ENCODE data around the gene SLC44A5.

The SLC44A5 gene

DNA sequence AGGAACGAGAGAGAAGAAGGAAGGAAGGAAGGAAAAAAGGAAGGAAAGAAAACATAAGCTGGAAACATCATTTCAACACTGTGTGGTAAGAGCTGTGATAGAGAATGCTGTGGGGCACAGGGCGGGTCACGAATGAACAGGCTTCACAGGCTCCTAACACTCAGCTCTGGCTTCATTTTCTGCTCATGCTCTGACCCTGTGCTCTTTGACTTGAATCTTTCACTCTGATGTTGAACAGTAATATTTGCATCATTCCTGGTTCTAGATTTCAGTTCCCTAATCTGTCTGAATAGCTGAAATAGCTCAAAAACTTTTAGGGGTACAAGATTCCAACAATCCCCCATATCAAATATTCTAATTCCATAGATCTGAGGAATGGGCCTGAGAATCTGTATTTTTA, 269.4 kb downstream of the SLC44A5 start:
- Histone ChIP-seq H3K4me1 (ENCODE audit: insufficient read depth, low read length) (no peaks in the 10 kb centered on the region), H3K27ac (ENCODE audit: low read depth, low read length) (no peak overlapping the region), H3K9me3 (ENCODE audit: low read length) (no peaks in the 10 kb centered on the region), H3K9ac (ENCODE audit: low read length) (no peak overlapping the region), H3K27me3 (ENCODE audit: control insufficient read depth in 1 of 2, insufficient read depth in 2 of 2, low read length in 2 of 2) (no peaks in the 10 kb centered on the region), H3K4me3 (ENCODE audit: low read depth in 1 of 2, low read length in 2 of 2) (no peak overlapping the region), H3K36me3 (ENCODE audit: insufficient read depth, low read length) (no peaks in the 10 kb centered on the region)

GRCh38 chr1:75338616-75339483, 272.1 kb downstream of the SLC44A5 start:
- no peak overlapping the region for H3K9ac ChIP-seq (ENCODE audit: low read length)
- H3K27ac ChIP-seq (ENCODE audit: low read depth, low read length): no peak overlapping the region
- H3K36me3 ChIP-seq (ENCODE audit: insufficient read depth, low read length): no peaks in the 10 kb centered on the region
- H3K9me3 ChIP-seq (ENCODE audit: low read length): no peaks in the 10 kb centered on the region
- no peak overlapping the region for H3K4me3 ChIP-seq (ENCODE audit: low read depth in 1 of 2, low read length in 2 of 2)
- no peaks in the 10 kb centered on the region for H3K27me3 ChIP-seq (ENCODE audit: control insufficient read depth in 1 of 2, insufficient read depth in 2 of 2, low read length in 2 of 2)
- no peaks in the 10 kb centered on the region for H3K4me1 ChIP-seq (ENCODE audit: insufficient read depth, low read length)

GRCh38 chr1:75334876-75335389, 276.0 kb downstream of the SLC44A5 start:
- Histone ChIP-seq H3K9me3 (ENCODE audit: low read length) (no peaks in the 10 kb centered on the region), H3K9ac (ENCODE audit: low read length) (no peak overlapping the region), H3K27me3 (ENCODE audit: control insufficient read depth in 1 of 2, insufficient read depth in 2 of 2, low read length in 2 of 2) (no peaks in the 10 kb centered on the region), H3K27ac (ENCODE audit: low read depth, low read length) (no peak overlapping the region), H3K4me3 (ENCODE audit: low read depth in 1 of 2, low read length in 2 of 2) (no peak overlapping the region), H3K4me1 (ENCODE audit: insufficient read depth, low read length) (no peaks in the 10 kb centered on the region), H3K36me3 (ENCODE audit: insufficient read depth, low read length) (no peaks in the 10 kb centered on the region)

DNA sequence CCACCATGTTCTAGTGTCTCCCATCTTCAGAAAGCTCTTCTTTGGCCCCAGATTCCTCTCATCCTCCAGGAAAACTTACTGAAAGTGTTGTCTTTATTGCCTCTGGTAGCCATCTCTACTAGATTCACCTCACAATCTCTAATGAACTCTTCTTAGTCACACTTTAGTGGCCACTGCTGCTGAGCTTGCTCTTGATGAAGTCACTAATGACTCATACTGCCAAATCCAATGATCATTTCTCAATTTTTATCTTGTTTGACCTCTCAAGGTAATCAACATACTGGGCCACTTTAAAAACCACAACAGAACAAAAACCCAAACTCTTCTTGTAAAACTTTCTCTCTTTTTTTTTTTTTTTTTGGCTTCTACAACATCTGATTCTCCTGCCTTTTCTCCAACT, 280.3 kb downstream of the SLC44A5 start:
- Histone ChIP-seq H3K36me3 (ENCODE audit: insufficient read depth, low read length) (no peaks in the 10 kb centered on the region), H3K27me3 (ENCODE audit: control insufficient read depth in 1 of 2, insufficient read depth in 2 of 2, low read length in 2 of 2) (no peaks in the 10 kb centered on the region), H3K4me3 (ENCODE audit: low read depth in 1 of 2, low read length in 2 of 2) (no peak overlapping the region), H3K9ac (ENCODE audit: low read length) (no peak overlapping the region), H3K4me1 (ENCODE audit: insufficient read depth, low read length) (no peaks in the 10 kb centered on the region), H3K9me3 (ENCODE audit: low read length) (no peaks in the 10 kb centered on the region), H3K27ac (ENCODE audit: low read depth, low read length) (no peak overlapping the region)

- no peaks in the 10 kb centered on the region for H3K27me3 ChIP-seq (ENCODE audit: control insufficient read depth in 1 of 2, insufficient read depth in 2 of 2, low read length in 2 of 2)
- no peaks in the 10 kb centered on the region for H3K4me1 ChIP-seq (ENCODE audit: insufficient read depth, low read length)
- H3K27ac ChIP-seq (ENCODE audit: low read depth, low read length): no peak overlapping the region
- H3K9me3 ChIP-seq (ENCODE audit: low read length): no peaks in the 10 kb centered on the region
- H3K9ac ChIP-seq (ENCODE audit: low read length): no peak overlapping the region
- no peak overlapping the region for H3K4me3 ChIP-seq (ENCODE audit: low read depth in 1 of 2, low read length in 2 of 2)
- no peaks in the 10 kb centered on the region for H3K36me3 ChIP-seq (ENCODE audit: insufficient read depth, low read length)
These were observed 282.2 kb downstream of the SLC44A5 start for GRCh38 chr1:75328691-75329090.

DNA sequence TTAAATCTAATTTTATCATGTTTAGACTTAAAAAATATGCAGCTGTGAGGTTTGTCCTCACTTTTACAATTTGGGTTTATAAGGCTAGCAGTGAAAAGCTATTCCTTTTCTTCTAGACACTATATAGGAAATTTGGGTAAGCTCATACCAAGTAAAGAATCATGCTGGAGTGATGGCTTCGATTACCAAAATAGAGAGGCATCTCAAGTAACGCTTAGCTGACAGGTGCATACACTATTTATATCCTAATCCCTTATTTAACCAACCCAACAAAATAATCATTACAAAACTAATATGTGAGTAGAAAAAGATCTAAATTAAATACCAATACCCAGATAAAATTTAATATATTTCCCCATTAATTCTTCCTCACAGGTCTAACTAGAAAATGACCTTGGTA, 283.5 kb downstream of the SLC44A5 start:
- Histone ChIP-seq H3K4me1 (ENCODE audit: insufficient read depth, low read length) (no peaks in the 10 kb centered on the region), H3K27ac (ENCODE audit: low read depth, low read length) (no peak overlapping the region), H3K4me3 (ENCODE audit: low read depth in 1 of 2, low read length in 2 of 2) (no peak overlapping the region)

GRCh38 chr1:75317976-75318375, 292.9 kb downstream of the SLC44A5 start:
- Histone ChIP-seq H3K9me3 (ENCODE audit: low read length) (no peaks in the 10 kb centered on the region), H3K36me3 (ENCODE audit: insufficient read depth, low read length) (no peaks in the 10 kb centered on the region), H3K9ac (ENCODE audit: low read length) (no peak overlapping the region), H3K4me3 (ENCODE audit: low read depth in 1 of 2, low read length in 2 of 2) (no peak overlapping the region), H3K27me3 (ENCODE audit: control insufficient read depth in 1 of 2, insufficient read depth in 2 of 2, low read length in 2 of 2) (no peaks in the 10 kb centered on the region), H3K27ac (ENCODE audit: low read depth, low read length) (no peak overlapping the region), H3K4me1 (ENCODE audit: insufficient read depth, low read length) (no peaks in the 10 kb centered on the region)

More for the DNA sequence above, 283.5 kb downstream of the SLC44A5 start:
- no peaks in the 10 kb centered on the region for H3K36me3 ChIP-seq (ENCODE audit: insufficient read depth, low read length)
- no peaks in the 10 kb centered on the region for H3K27me3 ChIP-seq (ENCODE audit: control insufficient read depth in 1 of 2, insufficient read depth in 2 of 2, low read length in 2 of 2)
- no peaks in the 10 kb centered on the region for H3K9me3 ChIP-seq (ENCODE audit: low read length)
- H3K9ac ChIP-seq (ENCODE audit: low read length): no peak overlapping the region

- Histone ChIP-seq H3K36me3 (ENCODE audit: insufficient read depth, low read length) (no peaks in the 10 kb centered on the region), H3K9ac (ENCODE audit: low read length) (no peak overlapping the region), H3K27me3 (ENCODE audit: control insufficient read depth in 1 of 2, insufficient read depth in 2 of 2, low read length in 2 of 2) (no peaks in the 10 kb centered on the region), H3K4me3 (ENCODE audit: low read depth in 1 of 2, low read length in 2 of 2) (no peak overlapping the region), H3K9me3 (ENCODE audit: low read length) (no peaks in the 10 kb centered on the region), H3K4me1 (ENCODE audit: insufficient read depth, low read length) (no peaks in the 10 kb centered on the region), H3K27ac (ENCODE audit: low read depth, low read length) (no peak overlapping the region)
These were observed 294.7 kb downstream of the SLC44A5 start for GRCh38 chr1:75316230-75316629.

- no peak overlapping the region for H3K4me3 ChIP-seq (ENCODE audit: low read depth in 1 of 2, low read length in 2 of 2)
- H3K36me3 ChIP-seq (ENCODE audit: insufficient read depth, low read length): no peaks in the 10 kb centered on the region
- no peak overlapping the region for H3K27ac ChIP-seq (ENCODE audit: low read depth, low read length)
- H3K27me3 ChIP-seq (ENCODE audit: control insufficient read depth in 1 of 2, insufficient read depth in 2 of 2, low read length in 2 of 2): no peaks in the 10 kb centered on the region
- H3K9ac ChIP-seq (ENCODE audit: low read length): no peak overlapping the region
- no peaks in the 10 kb centered on the region for H3K4me1 ChIP-seq (ENCODE audit: insufficient read depth, low read length)
- no peaks in the 10 kb centered on the region for H3K9me3 ChIP-seq (ENCODE audit: low read length)
These were observed 298.3 kb downstream of the SLC44A5 start for GRCh38 chr1:75312620-75313019.

DNA sequence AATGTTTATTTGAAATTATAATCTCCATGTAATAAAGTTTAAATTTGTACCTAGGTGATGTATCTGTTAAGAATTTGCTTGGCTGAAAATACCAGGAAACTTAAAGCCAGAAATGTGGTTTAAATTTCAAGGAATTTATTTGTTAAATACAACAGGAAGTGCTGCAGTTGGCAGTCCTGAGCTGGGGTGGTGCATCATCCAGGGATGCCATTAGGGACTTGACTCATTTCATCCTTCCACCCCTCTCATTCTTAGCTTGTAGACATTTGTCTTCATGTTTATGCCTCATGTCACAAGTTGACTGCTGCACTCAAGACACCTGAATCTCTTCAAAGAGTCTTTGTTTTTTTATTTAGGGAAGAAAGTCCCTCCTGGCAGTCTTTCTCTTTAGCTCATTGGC, 300.8 kb downstream of the SLC44A5 start:
- Histone ChIP-seq H3K27me3 (ENCODE audit: control insufficient read depth in 1 of 2, insufficient read depth in 2 of 2, low read length in 2 of 2) (no peaks in the 10 kb centered on the region), H3K9ac (ENCODE audit: low read length) (no peak overlapping the region), H3K36me3 (ENCODE audit: insufficient read depth, low read length) (no peaks in the 10 kb centered on the region), H3K4me3 (ENCODE audit: low read depth in 1 of 2, low read length in 2 of 2) (no peak overlapping the region), H3K27ac (ENCODE audit: low read depth, low read length) (no peak overlapping the region), H3K4me1 (ENCODE audit: insufficient read depth, low read length) (no peaks in the 10 kb centered on the region), H3K9me3 (ENCODE audit: low read length) (no peaks in the 10 kb centered on the region)

- no peaks in the 10 kb centered on the region for H3K36me3 ChIP-seq (ENCODE audit: insufficient read depth, low read length)
- H3K4me3 ChIP-seq (ENCODE audit: low read depth in 1 of 2, low read length in 2 of 2): no peak overlapping the region
- H3K4me1 ChIP-seq (ENCODE audit: insufficient read depth, low read length): no peaks in the 10 kb centered on the region
- no peaks in the 10 kb centered on the region for H3K27me3 ChIP-seq (ENCODE audit: control insufficient read depth in 1 of 2, insufficient read depth in 2 of 2, low read length in 2 of 2)
- H3K9me3 ChIP-seq (ENCODE audit: low read length): no peaks in the 10 kb centered on the region
- H3K9ac ChIP-seq (ENCODE audit: low read length): no peak overlapping the region
- H3K27ac ChIP-seq (ENCODE audit: low read depth, low read length): no peak overlapping the region
These were observed 302.5 kb downstream of the SLC44A5 start for GRCh38 chr1:75308365-75308764.

DNA sequence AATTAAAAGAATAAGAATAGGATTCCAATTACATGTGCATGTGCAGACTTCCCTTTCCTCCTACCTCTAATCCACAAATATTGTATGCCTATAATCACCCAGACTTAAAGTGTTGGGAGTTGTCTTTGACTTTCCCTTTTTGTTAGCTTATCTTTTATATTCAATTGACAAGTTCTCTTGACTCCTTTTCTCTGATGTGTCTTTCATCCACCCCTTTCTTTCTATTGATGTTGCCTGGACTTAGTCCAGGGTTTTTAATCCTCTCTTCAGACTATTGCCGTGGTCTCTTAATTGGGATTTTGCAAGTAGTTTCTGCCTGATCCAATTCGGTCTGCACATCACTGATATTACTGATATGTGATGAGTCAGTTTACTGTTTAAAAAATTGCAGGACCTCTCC, 305.9 kb downstream of the SLC44A5 start:
- Histone ChIP-seq H3K36me3 (ENCODE audit: insufficient read depth, low read length) (no peaks in the 10 kb centered on the region), H3K27ac (ENCODE audit: low read depth, low read length) (no peak overlapping the region), H3K4me3 (ENCODE audit: low read depth in 1 of 2, low read length in 2 of 2) (no peak overlapping the region), H3K9me3 (ENCODE audit: low read length) (no peaks in the 10 kb centered on the region), H3K27me3 (ENCODE audit: control insufficient read depth in 1 of 2, insufficient read depth in 2 of 2, low read length in 2 of 2) (no peaks in the 10 kb centered on the region), H3K4me1 (ENCODE audit: insufficient read depth, low read length) (no peaks in the 10 kb centered on the region), H3K9ac (ENCODE audit: low read length) (no peak overlapping the region)

Data from muscle layer of colon (tissue), 2 donors.